GM18861 (cell line): Measurements from ENCODE around the gene HRH1.

Source experiments
- ATAC-seq: cut with Tn5 transposase; IDR thresholded peaks from one replicate; pipeline ENCODE4 v1.9.1; 2021; ENCODE audit not compliant: unreplicated experiment

Gene HRH1

DNA sequence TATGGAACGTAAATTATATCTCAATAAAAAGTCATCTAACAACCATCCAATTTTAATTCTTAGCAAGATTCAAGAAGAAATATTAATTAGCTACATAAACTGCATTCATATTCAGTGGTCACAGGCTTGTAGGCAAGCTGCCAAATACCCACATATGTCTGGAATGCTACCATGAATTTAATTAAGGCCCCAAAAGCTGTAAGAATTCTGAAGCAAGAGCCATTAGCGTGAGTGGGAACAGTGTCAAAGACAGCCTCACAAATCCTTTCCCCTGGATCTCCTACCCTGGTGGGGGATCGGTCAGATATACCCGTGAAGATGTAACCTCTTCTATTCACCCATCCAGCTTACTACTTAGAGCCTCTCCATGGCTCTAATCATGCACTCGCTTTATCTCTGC is 157.9 kb downstream of the HRH1 start:
- no peak for ATAC-seq
